ENCODE results near the gene LRRTM4.

Gene LRRTM4

DNA sequence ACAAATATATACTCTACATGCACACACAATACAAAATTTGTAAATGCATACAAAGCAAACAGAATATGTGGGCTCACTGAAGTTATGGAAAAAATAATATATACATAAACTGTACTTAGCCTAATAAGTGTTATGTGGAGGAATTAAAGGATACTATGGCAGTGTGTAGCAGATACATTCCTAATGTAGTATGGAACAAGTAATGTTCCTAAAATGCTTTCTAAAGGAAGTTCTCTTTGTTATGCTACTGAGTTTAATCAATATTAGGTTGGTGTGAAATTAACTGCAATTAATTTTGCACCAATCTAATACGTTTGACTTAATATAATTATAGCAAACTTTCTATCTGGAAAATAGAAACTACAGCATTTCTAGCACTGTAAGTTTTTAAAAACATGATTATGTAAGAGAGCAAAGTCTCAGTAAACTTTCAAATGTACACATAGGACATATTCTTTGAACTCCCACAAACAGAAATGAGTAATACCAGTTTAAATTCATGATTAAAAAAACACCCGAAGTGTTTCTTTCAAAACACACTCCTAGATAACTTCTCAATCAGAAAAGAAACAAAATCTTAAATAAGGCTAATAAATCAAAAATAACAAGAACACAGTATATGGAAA is 331.3 kb downstream of the LRRTM4 start:
- TF ChIP-seq TAF1 (IDR thresholded peaks at IDR 0.05; ENCODE audit: borderline replicate concordance, insufficient read depth, low read length) (no peak), FOXP2 (optimal IDR thresholded peaks at IDR 0.05; ENCODE audit: borderline replicate concordance, extremely low read depth, extremely low read length, insufficient read depth) (no peak), POLR2AphosphoS5 (IDR thresholded peaks at IDR 0.05; ENCODE audit: low read depth, low read length) (no peak), SIN3A (IDR thresholded peaks at IDR 0.05; ENCODE audit: borderline replicate concordance, insufficient read depth, low read length) (no peak)
- TF ChIP-seq, protein P1, sequence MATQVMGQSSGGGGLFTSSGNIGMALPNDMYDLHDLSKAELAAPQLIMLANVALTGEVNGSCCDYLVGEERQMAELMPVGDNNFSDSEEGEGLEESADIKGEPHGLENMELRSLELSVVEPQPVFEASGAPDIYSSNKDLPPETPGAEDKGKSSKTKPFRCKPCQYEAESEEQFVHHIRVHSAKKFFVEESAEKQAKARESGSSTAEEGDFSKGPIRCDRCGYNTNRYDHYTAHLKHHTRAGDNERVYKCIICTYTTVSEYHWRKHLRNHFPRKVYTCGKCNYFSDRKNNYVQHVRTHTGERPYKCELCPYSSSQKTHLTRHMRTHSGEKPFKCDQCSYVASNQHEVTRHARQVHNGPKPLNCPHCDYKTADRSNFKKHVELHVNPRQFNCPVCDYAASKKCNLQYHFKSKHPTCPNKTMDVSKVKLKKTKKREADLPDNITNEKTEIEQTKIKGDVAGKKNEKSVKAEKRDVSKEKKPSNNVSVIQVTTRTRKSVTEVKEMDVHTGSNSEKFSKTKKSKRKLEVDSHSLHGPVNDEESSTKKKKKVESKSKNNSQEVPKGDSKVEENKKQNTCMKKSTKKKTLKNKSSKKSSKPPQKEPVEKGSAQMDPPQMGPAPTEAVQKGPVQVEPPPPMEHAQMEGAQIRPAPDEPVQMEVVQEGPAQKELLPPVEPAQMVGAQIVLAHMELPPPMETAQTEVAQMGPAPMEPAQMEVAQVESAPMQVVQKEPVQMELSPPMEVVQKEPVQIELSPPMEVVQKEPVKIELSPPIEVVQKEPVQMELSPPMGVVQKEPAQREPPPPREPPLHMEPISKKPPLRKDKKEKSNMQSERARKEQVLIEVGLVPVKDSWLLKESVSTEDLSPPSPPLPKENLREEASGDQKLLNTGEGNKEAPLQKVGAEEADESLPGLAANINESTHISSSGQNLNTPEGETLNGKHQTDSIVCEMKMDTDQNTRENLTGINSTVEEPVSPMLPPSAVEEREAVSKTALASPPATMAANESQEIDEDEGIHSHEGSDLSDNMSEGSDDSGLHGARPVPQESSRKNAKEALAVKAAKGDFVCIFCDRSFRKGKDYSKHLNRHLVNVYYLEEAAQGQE (IDR thresholded peaks at IDR 0.05; ENCODE audit: insufficient read depth in 1 of 2, low read depth in 2 of 2, low read length in 2 of 2) = no peak

DNA sequence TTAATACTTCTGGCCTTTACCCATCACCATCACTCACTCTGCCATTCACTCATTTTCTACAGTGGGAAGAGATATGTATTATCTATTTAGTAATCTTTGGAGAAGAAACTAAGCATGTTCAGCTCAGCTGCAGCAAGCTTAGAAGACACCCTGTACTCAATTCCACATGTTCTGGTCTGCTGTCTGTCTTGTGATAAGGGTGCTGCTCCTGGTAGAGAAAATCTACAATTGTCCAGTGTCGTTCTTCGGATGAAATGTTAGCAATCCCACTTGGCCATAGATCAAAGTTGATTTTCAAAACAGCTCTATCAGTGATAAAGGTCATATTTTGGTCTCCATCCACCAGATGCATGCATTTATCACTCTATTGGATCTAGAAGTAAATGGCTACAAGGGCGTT is 337.1 kb downstream of the LRRTM4 start:
- TF ChIP-seq POLR2AphosphoS5 (IDR thresholded peaks at IDR 0.05; ENCODE audit: low read depth, low read length) = no peak
- TF ChIP-seq TAF1 (IDR thresholded peaks at IDR 0.05; ENCODE audit: borderline replicate concordance, insufficient read depth, low read length) = no peak
- TF ChIP-seq, protein P1 (IDR thresholded peaks at IDR 0.05; ENCODE audit: insufficient read depth in 1 of 2, low read depth in 2 of 2, low read length in 2 of 2) = no peak
- no peak for TF ChIP-seq SIN3A (IDR thresholded peaks at IDR 0.05; ENCODE audit: borderline replicate concordance, insufficient read depth, low read length)
- no peak for TF ChIP-seq FOXP2 (optimal IDR thresholded peaks at IDR 0.05; ENCODE audit: borderline replicate concordance, extremely low read depth, extremely low read length, insufficient read depth)

DNA sequence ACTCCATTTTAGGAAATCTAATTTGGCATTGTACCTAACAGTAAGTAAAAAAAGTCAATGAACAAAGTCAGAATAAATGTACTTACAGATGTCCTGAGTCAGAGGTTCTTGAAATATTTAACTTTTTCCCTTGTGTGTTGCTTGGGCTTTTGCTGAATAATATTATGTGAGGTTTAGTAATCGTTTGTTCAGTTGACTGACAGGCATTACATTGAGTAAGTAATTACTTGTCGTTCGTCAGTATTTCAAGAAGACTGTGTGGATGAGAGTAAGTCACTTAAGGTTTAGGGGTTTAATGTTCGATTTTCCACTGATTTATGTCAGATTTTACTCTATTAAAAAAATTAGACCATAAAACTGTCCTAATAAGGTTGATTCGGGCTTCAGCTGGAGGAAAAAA is 342.9 kb downstream of the LRRTM4 start:
- TF ChIP-seq TAF1 (IDR thresholded peaks at IDR 0.05; ENCODE audit: borderline replicate concordance, insufficient read depth, low read length) (no peak), SIN3A (IDR thresholded peaks at IDR 0.05; ENCODE audit: borderline replicate concordance, insufficient read depth, low read length) (no peak), POLR2AphosphoS5 (IDR thresholded peaks at IDR 0.05; ENCODE audit: low read depth, low read length) (no peak), FOXP2 (optimal IDR thresholded peaks at IDR 0.05; ENCODE audit: borderline replicate concordance, extremely low read depth, extremely low read length, insufficient read depth) (no peak)
- TF ChIP-seq, protein P1 (IDR thresholded peaks at IDR 0.05; ENCODE audit: insufficient read depth in 1 of 2, low read depth in 2 of 2, low read length in 2 of 2) = no peak

DNA sequence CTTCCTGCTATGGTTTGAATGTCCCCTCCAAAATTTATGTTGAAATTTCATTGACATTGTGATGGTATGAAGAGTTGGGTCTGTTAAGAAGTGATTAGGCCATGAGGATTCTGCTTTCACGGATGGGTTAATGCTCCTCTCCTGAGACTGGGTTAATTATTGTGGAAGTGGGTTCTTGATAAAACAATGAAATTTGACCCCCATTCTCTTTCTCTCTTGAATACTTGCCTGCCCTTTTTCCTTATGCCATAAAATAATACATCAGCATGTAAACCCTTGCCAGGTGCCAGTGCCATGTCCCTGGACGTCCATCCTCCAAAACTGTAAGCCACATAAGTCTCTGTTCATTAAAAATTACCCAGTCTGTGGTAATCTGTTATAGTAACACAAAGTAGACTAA is 352.8 kb downstream of the LRRTM4 start:
- TF ChIP-seq, protein P1 (IDR thresholded peaks at IDR 0.05; ENCODE audit: insufficient read depth in 1 of 2, low read depth in 2 of 2, low read length in 2 of 2) = no peak
- TF ChIP-seq POLR2AphosphoS5 (IDR thresholded peaks at IDR 0.05; ENCODE audit: low read depth, low read length) = no peak
- no peak for TF ChIP-seq SIN3A (IDR thresholded peaks at IDR 0.05; ENCODE audit: borderline replicate concordance, insufficient read depth, low read length)
- TF ChIP-seq FOXP2 (optimal IDR thresholded peaks at IDR 0.05; ENCODE audit: borderline replicate concordance, extremely low read depth, extremely low read length, insufficient read depth) = no peak
- no peak for TF ChIP-seq TAF1 (IDR thresholded peaks at IDR 0.05; ENCODE audit: borderline replicate concordance, insufficient read depth, low read length)
